HG03439 (cell line): ENCODE results near the gene DNTT.

Experiments used
- ATAC-seq: cut with Tn5 transposase; IDR thresholded peaks from one replicate; pipeline ENCODE4 v1.9.1; 2021; ENCODE audit warnings: mild to moderate bottlenecking, moderate library complexity; ENCODE audit not compliant: unreplicated experiment

The DNTT gene

GRCh38 chr10:96339956-96340904 lies 36.0 kb downstream of the DNTT start:
- no peak for ATAC-seq

GRCh38 chr10:96341219-96342182 lies 37.3 kb downstream of the DNTT start:
- peak; percentile 60 for ATAC-seq

GRCh38 chr10:96342402-96342801 lies 38.2 kb downstream of the DNTT start:
- ATAC-seq, result no peak

GRCh38 chr10:96344178-96344577 lies 39.9 kb downstream of the DNTT start:
- no peak for ATAC-seq

GRCh38 chr10:96345222-96345621 lies 41.0 kb downstream of the DNTT start:
- ATAC-seq, result no peak

GRCh38 chr10:96346295-96346694 lies 42.1 kb downstream of the DNTT start:
- ATAC-seq, result no peak

GRCh38 chr10:96352027-96352426 lies 47.8 kb downstream of the DNTT start:
- ATAC-seq, result no peak

- no peak for ATAC-seq
Measured at GRCh38 chr10:96352582-96352981, 48.3 kb downstream of the DNTT start.

GRCh38 chr10:96357038-96357620 lies 52.9 kb downstream of the DNTT start:
- ATAC-seq, result no peak

GRCh38 chr10:96358851-96359540 lies 54.8 kb downstream of the DNTT start, which contains the start of gene OPALIN:
TSS of gene OPALIN (minus strand) at chr10:96359002. CDS start at chr10:96358896, 106 bp downstream.
- ATAC-seq, result no peak

GRCh38 chr10:96359616-96360015 lies 55.4 kb downstream of the DNTT start:
- no peak for ATAC-seq

- no peak for ATAC-seq
Measured at GRCh38 chr10:96360331-96360730, 56.1 kb downstream of the DNTT start.

GRCh38 chr10:96360766-96361165 lies 56.5 kb downstream of the DNTT start:
- no peak for ATAC-seq

- no peak for ATAC-seq
Measured at GRCh38 chr10:96365571-96365970, 61.3 kb downstream of the DNTT start.

- ATAC-seq, result no peak
Measured at GRCh38 chr10:96366508-96366907, 62.3 kb downstream of the DNTT start.

- no peak for ATAC-seq
Measured at GRCh38 chr10:96367470-96367869, 63.2 kb downstream of the DNTT start.

GRCh38 chr10:96368971-96369370 lies 64.7 kb downstream of the DNTT start:
- ATAC-seq, result no peak

GRCh38 chr10:96369890-96370583 lies 65.8 kb downstream of the DNTT start:
- no peak for ATAC-seq

GRCh38 chr10:96370584-96371157 lies 66.4 kb downstream of the DNTT start:
- no peak for ATAC-seq
